ENCODE data around the gene TPST2. TPM values are rescaled to one million over a fixed set of nuclear protein-coding genes. Genes with fewer than 3 reads are reported as not detected.
A peak's percentile ranks its signal among the peaks of the same experiment; 100 is the strongest.

TPST2 gene
- polyA plus RNA-seq, 3 donors: 62.8 to 83.8 (median 69.5) TPM

DNA sequence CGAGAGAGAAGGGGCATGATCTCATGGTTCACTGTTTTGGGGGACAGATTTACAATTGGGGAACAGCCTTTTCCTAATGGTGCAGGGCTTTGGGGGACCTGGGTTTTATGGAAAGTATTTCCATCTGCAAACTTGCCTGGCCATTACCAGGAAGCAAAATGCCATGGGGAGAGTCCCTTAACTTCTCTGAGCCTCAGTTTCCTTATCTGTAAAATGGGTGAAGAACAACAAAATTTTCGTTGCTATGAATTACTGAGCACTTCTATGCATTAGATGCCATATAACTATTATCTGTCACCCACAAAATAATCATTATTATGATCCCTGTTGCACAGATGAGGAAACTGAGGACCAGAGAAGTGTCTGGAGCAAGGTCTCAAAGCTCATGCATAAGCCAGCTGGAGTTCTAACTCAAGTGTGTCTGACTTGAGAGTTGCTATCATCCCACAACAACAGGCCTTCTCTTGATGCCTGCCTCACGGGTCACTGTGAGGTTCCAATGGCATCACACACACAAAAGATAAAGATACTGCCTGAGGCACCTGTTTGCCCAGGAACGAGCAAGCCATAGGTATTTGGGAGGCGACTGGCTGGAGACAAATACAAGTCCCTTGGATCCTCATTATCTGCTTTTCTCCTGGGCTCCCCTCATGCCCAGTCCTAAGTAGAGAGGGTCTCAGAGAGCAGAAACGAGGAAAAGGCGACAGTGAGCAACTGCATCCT is 15.8 kb downstream of the TPST2 start:
- Mint-ChIP-seq H3K36me3 (peaks cover 30 to 43% of the 10 kb centered on the region in 2 donors), H3K9me3 (peaks cover 0 to 6% (median 0%) of the 10 kb centered on the region in 7 donors), H3K27ac (peak overlapping the region; percentile 94 to 98 (median 96)), H3K27me3 (ENCODE audit: low read depth in 3 of 3) (peaks cover 0 to 5% (median 2%) of the 10 kb centered on the region in 3 donors), H3K4me3 (peak overlapping the region in 1 of 2 donors; percentile 59), H3K4me1 (peaks cover 89% of the 10 kb centered on the region)
- Histone ChIP-seq H3K27me3 (ENCODE audit: control insufficient read depth in 2 of 2, insufficient read depth in 2 of 2, low read length in 2 of 2) (no peaks in the 10 kb centered on the region), H3K4me2 (replicated peaks; ENCODE audit: extremely low read depth, low read length, poor library complexity, severe bottlenecking) (peak overlapping the region; percentile 63), H3K4me3 (replicated peaks in 1 of 3; ENCODE audit: low read depth in 2 of 3, low read length in 3 of 3) (peak overlapping the region in 1 of 3 experiments; percentile 49), H2AFZ (ENCODE audit: insufficient read depth, low read depth, low read length, poor library complexity, severe bottlenecking) (no peak overlapping the region), H3K4me1 (ENCODE audit: control insufficient read depth in 1 of 2, insufficient read depth in 2 of 2, low read length in 2 of 2) (peaks cover 73 to 82% of the 10 kb centered on the region in 2 donors), H3K9ac (ENCODE audit: insufficient read depth, low read length, poor library complexity, severe bottlenecking) (peak overlapping the region; percentile 27), H4K20me1 (ENCODE audit: insufficient read depth, low read length) (peaks cover 72% of the 10 kb centered on the region), H3K9me3 (replicated peaks in 1 of 2; ENCODE audit: control insufficient read depth in 1 of 2, insufficient read depth in 1 of 2, low read length in 2 of 2) (no peaks in the 10 kb centered on the region), H3K36me3 (replicated peaks in 1 of 2; ENCODE audit: control insufficient read depth in 1 of 2, insufficient read depth in 2 of 2, low read length in 2 of 2) (peaks cover 0 to 2% of the 10 kb centered on the region in 2 donors), H3K27ac (ENCODE audit: low read depth in 1 of 2, low read length in 2 of 2) (peak overlapping the region; percentile 78 to 89), H3K79me2 (ENCODE audit: insufficient read depth, low read length) (peaks cover 72% of the 10 kb centered on the region)
- no peak for DNase-seq
- 75% methylated on average over 4 of the region's 7 CpGs for WGBS (ENCODE audit: insufficient coverage)
- no peak for TF ChIP-seq CTCF (IDR thresholded peaks at IDR 0.05)
- intact Hi-C loops (cut with micrococcal nuclease): no loop called here

GRCh38 chr22:26573026-26573662 is 16.8 kb downstream of the TPST2 start:
- H3K4me2 ChIP-seq (replicated peaks; ENCODE audit: extremely low read depth, low read length, poor library complexity, severe bottlenecking): peak overlapping the region; percentile 63
- DNase-seq: peak; percentile 85 to 93 (median 89)
- Mint-ChIP-seq H3K4me3 (peak overlapping the region; percentile 54 to 76), H3K36me3 (peaks cover 31 to 37% of the 10 kb centered on the region in 2 donors), H3K9me3 (peaks cover 0 to 6% (median 0%) of the 10 kb centered on the region in 7 donors), H3K27ac (peak overlapping the region; percentile 94 to 98 (median 96)), H3K27me3 (ENCODE audit: low read depth in 3 of 3) (peaks cover 0 to 5% (median 2%) of the 10 kb centered on the region in 3 donors), H3K4me1 (peaks cover 86% of the 10 kb centered on the region)
- peak overlapping the region; percentile 27 for H3K9ac ChIP-seq (ENCODE audit: insufficient read depth, low read length, poor library complexity, severe bottlenecking)
- peaks cover 71% of the 10 kb centered on the region for H3K79me2 ChIP-seq (ENCODE audit: insufficient read depth, low read length)
- H3K36me3 ChIP-seq (replicated peaks in 1 of 2; ENCODE audit: control insufficient read depth in 1 of 2, insufficient read depth in 2 of 2, low read length in 2 of 2): peaks cover 0 to 5% of the 10 kb centered on the region in 2 donors
- TF ChIP-seq CTCF (IDR thresholded peaks at IDR 0.05): no peak
- peaks cover 72% of the 10 kb centered on the region for H4K20me1 ChIP-seq (ENCODE audit: insufficient read depth, low read length)
- intact Hi-C loops (cut with micrococcal nuclease): loop anchor here in 1 of 2 donors (2.0 kb wide), 1 partner anchor 16 kb away; no protein-coding TSS in a partner anchor
- WGBS (ENCODE audit: insufficient coverage): 0% methylated on average over 5 of the region's 10 CpGs
- peak overlapping the region in 1 of 3 experiments; percentile 49 for H3K4me3 ChIP-seq (replicated peaks in 1 of 3; ENCODE audit: low read depth in 2 of 3, low read length in 3 of 3)
- H2AFZ ChIP-seq (ENCODE audit: insufficient read depth, low read depth, low read length, poor library complexity, severe bottlenecking): no peak overlapping the region
- H3K9me3 ChIP-seq (replicated peaks in 1 of 2; ENCODE audit: control insufficient read depth in 1 of 2, insufficient read depth in 1 of 2, low read length in 2 of 2): no peaks in the 10 kb centered on the region
- peak overlapping the region; percentile 78 to 89 for H3K27ac ChIP-seq (ENCODE audit: low read depth in 1 of 2, low read length in 2 of 2)
- no peaks in the 10 kb centered on the region for H3K27me3 ChIP-seq (ENCODE audit: control insufficient read depth in 2 of 2, insufficient read depth in 2 of 2, low read length in 2 of 2)
- peaks cover 63 to 72% of the 10 kb centered on the region in 2 donors for H3K4me1 ChIP-seq (ENCODE audit: control insufficient read depth in 1 of 2, insufficient read depth in 2 of 2, low read length in 2 of 2)

Measured in CD14-positive monocyte (primary cell).